Measurements from ENCODE around the gene MAP6D1. TPM values are rescaled to one million over a fixed set of nuclear protein-coding genes. Genes with fewer than 3 reads are reported as not detected.

MAP6D1 gene
- total RNA-seq, 1 donor from 2014 or later, result not detected

DNA sequence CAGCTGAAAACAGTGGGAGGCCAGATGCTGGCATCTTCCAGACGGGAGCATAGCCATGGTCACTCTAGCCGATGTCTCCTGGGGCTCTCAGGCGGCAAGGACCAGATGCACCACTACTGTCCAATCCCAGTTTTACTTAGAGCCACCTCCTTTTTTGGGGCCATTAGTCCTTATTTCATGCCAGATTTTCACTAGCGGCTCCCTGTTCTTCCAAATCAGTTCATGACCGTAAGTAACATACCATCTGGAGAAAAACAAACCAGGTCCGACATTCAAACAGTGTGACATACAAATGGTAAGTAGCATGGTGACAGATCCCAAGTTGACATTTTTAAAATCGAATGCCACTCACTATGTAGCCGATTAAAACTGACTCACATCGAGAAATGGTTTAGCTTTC lies 4.1 kb upstream of the MAP6D1 start:
- H3K4me3 ChIP-seq, result no peak overlapping the region
- H3K4me1 ChIP-seq, result peaks cover 5 to 8% of the 10 kb centered on the region in 2 donors
- H3K9me3 ChIP-seq, result no peaks in the 10 kb centered on the region
- H3K27me3 ChIP-seq, result no peaks in the 10 kb centered on the region
- peaks cover 19 to 40% of the 10 kb centered on the region in 2 donors for H3K36me3 ChIP-seq
- no peak for DNase-seq (ENCODE audit: low spot score in 2 of 2)
- TF ChIP-seq, protein P1, sequence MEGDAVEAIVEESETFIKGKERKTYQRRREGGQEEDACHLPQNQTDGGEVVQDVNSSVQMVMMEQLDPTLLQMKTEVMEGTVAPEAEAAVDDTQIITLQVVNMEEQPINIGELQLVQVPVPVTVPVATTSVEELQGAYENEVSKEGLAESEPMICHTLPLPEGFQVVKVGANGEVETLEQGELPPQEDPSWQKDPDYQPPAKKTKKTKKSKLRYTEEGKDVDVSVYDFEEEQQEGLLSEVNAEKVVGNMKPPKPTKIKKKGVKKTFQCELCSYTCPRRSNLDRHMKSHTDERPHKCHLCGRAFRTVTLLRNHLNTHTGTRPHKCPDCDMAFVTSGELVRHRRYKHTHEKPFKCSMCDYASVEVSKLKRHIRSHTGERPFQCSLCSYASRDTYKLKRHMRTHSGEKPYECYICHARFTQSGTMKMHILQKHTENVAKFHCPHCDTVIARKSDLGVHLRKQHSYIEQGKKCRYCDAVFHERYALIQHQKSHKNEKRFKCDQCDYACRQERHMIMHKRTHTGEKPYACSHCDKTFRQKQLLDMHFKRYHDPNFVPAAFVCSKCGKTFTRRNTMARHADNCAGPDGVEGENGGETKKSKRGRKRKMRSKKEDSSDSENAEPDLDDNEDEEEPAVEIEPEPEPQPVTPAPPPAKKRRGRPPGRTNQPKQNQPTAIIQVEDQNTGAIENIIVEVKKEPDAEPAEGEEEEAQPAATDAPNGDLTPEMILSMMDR (IDR thresholded peaks at IDR 0.05), result no peak
- no peak overlapping the region for H3K27ac ChIP-seq
- intact Hi-C loops (cut with DNase I), result no loop called here

DNA sequence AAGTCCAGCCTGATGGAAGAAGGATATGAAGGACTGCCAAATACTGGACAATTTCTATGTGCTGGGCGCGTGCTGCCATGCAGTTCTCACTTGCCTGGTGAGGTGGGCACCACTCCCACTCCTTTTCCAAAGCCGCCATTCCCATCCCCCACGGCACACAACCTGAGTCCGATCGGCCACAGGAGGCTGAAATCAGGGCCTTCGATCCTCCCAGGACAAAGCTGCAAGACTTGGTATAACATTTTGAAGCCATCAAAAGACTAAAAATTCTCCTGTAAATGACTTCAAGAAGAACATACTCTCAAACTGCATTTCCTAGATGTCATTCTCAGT lies 3.1 kb upstream of the MAP6D1 start:
- no peaks in the 10 kb centered on the region for H3K27me3 ChIP-seq
- intact Hi-C loops (cut with DNase I), result no loop called here
- no peak for DNase-seq (ENCODE audit: low spot score in 2 of 2)
- H3K27ac ChIP-seq, result no peak overlapping the region
- TF ChIP-seq, protein P1 (IDR thresholded peaks at IDR 0.05), result no peak
- H3K4me3 ChIP-seq, result no peak overlapping the region
- H3K4me1 ChIP-seq, result peaks cover 6 to 8% of the 10 kb centered on the region in 2 donors
- H3K9me3 ChIP-seq, result no peaks in the 10 kb centered on the region
- peaks cover 17 to 31% of the 10 kb centered on the region in 2 donors for H3K36me3 ChIP-seq

DNA sequence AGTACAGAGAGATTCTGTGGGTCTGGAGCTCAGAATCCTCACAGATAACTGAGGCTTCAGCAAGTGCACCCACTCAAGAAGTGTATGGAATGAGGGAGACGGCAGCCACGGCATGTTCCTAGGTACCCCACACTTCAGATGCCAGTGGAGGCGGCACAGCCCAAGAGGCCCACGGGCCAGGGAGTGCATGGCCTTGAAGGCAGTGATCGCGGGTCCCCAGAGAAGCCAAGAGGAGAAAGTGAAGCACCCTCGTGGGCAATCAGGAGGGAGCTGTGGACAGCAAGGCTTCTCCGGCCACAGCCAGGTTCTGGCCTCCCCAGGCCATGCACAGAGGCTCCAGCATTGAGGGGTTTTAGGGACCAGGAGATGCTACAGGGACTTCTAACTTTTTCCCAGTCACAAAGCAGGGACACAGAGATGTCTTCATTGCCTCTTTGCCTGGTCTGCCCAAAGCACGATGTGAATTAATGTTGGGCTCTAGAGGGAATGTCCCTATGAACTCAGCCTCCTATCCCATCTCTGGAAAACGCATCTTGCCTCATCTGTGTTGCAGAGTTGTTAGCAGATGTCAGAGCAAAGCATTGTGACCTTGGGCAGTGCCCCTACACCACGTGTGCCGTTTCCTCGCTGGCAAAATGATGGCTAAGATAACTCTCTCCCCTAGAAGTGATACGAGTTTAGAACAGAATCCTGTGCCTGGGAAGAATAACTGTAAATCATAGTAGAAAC lies 2.6 kb upstream of the MAP6D1 start:
- no peak overlapping the region for H3K4me3 ChIP-seq
- peaks cover 6 to 8% of the 10 kb centered on the region in 2 donors for H3K4me1 ChIP-seq
- intact Hi-C loops (cut with DNase I), result no loop called here
- TF ChIP-seq, protein P1 (IDR thresholded peaks at IDR 0.05), result no peak
- H3K27me3 ChIP-seq, result no peaks in the 10 kb centered on the region
- no peak overlapping the region for H3K27ac ChIP-seq
- DNase-seq (ENCODE audit: low spot score in 2 of 2), result no peak
- H3K9me3 ChIP-seq, result no peaks in the 10 kb centered on the region
- H3K36me3 ChIP-seq, result peaks cover 12 to 26% of the 10 kb centered on the region in 2 donors

DNA sequence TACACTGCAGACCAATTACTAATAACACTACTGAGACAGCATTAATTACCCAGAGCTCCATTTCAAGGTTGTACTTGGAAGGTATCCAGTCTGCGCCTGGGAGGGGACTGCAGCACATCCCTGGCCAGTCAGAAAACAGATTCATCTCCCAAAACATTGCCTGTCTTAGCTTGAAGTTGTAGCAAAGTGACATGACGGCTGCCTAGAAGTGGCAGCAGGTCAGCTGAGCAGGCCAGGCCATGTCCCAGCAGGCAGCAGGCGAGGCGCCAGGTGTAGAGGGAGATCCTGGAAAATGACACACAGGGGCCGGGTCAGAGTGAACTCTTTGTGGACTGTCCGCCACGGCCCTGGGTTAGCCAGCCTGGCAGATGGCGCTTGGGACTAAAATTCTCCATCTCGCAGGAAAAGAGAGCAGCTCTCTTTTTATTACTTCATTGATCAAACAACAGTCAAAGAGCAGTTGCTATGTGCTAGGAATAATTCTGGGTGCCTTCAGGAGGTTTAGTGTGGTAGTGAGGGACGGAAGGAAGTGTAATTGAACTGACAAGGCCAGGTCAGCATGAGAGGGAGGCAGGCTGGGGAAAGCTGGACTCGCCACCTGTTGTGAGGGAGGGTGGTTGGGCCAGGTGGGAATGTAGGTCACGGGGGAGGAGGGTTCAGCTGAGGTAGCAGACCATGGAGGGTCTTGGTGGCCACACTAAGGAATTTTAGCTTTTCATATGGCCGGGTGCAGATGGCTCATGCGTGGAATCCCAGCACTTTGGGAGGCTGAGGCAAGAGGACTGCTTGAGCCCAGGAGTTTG lies 1.3 kb upstream of the MAP6D1 start:
- peaks cover 6 to 8% of the 10 kb centered on the region in 2 donors for H3K4me1 ChIP-seq
- no peak overlapping the region for H3K4me3 ChIP-seq
- TF ChIP-seq, protein P1 (IDR thresholded peaks at IDR 0.05), result no peak
- no peaks in the 10 kb centered on the region for H3K27me3 ChIP-seq
- no peak for DNase-seq (ENCODE audit: low spot score in 2 of 2)
- no peaks in the 10 kb centered on the region for H3K9me3 ChIP-seq
- peaks cover 4 to 18% of the 10 kb centered on the region in 2 donors for H3K36me3 ChIP-seq
- intact Hi-C loops (cut with DNase I), result no loop called here
- no peak overlapping the region for H3K27ac ChIP-seq

DNA sequence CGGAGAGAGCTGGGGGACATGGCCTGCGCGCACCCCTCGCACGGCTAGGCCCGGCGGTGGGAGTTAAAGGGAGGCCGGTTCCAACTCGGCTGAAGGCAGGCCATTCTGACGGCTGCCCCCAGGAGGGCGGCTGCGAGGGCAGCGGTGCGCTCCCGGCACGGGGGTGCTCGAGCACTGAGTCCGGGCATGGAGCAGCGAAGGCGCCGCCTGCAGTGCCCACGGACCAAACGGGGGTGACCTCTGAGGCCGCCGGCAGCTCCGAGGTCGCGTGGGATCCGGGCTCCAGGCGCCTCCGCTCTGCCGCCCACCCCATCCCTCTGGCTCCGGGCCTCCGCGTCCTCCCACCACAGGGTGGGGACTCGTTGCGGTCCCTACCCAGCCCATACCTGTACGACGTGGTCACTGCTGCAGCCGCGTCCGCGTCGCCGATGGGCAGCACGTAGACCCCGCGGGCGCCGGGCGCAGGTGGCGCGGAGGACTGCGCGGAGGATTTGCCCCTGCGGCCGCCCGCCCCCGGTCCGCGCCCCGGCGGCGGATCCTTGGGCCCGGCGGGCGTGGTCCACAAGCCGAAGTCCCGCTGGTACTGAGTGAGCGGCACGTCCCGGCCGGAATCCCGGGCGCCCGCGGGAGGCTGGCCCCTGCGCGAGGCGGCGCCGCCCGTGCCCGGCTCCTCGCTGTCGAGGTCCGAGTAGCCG lies 469 bp downstream of the MAP6D1 start:
- H3K27me3 ChIP-seq, result no peaks in the 10 kb centered on the region
- intact Hi-C loops (cut with DNase I), result no loop called here
- H3K9me3 ChIP-seq, result no peaks in the 10 kb centered on the region
- TF ChIP-seq, protein P1 (IDR thresholded peaks at IDR 0.05), result no peak
- peaks cover 4 to 7% of the 10 kb centered on the region in 2 donors for H3K36me3 ChIP-seq
- peak overlapping the region; percentile 75 to 90 for H3K4me3 ChIP-seq
- no peak for DNase-seq (ENCODE audit: low spot score in 2 of 2)
- H3K27ac ChIP-seq, result peak overlapping the region in 1 of 2 donors; percentile 41
- peaks cover 6 to 8% of the 10 kb centered on the region in 2 donors for H3K4me1 ChIP-seq
